Epithelial cell of proximal tubule (primary cell): ENCODE data around the gene FXYD6. TPM values are rescaled to one million over a fixed set of nuclear protein-coding genes. Genes with fewer than 3 reads are reported as not detected.
"Not testable (repeated sequence)": the region's sequence is repeated elsewhere in the genome, so short reads cannot be mapped to it uniquely, and the experiment has no call there.

ENCODE experiments used
- DNase-seq: peaks from one replicate; pipeline ENCODE4 v3.0.0-alpha.2; 2011; ENCODE audit warnings: low read depth
- H3K4me3 ChIP-seq: 2 replicates; pipeline ENCODE4 v1.5.1; 2011; ENCODE audit warnings: low read depth, mild to moderate bottlenecking, low read length
- total RNA-seq: library from RNA; depleted of rRNA; stranded (reverse); fragments of >200 nt; gene quantifications from 2 replicates; pipeline ENCODE4 v1.2.3, GENCODE V29; 2015
- TF ChIP-seq, protein P1 (sequence below): conservative IDR thresholded peaks from 2 replicates; pipeline ENCODE4 v1.5.1; 2012; ENCODE audit warnings: low read depth, mild to moderate bottlenecking, low read length

Gene FXYD6
- total RNA-seq, 1 donor from 2014 or later: 71.2 TPM

DNA sequence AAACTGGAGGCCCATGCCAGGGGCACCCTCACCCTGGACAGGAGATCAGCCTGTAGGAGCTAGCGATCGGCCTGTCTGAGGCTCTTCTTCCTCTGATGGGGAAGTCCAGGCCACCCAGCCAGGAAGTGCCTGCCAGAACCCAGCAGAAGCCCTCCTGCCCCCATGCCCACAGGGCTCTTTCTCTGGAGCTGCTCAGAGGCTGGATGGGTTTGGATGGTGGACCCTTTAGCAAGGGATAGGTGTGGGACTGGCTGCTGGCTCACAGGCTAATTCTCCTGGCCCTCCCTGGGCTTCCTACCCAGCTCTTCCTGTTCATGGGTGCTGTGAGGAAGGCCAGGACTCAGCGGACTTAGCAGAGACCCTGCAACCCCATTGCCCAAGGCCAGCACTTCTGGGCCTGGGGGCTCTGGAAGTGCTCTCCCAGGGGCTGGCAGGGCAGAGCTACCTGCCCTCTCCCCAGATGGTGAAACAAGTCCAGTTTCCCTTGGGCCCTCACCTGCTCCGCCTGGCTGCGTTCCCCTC is 59.6 kb downstream of the FXYD6 start:
- H3K4me3 ChIP-seq: peak overlapping the region; percentile 55
- TF ChIP-seq, protein P1, sequence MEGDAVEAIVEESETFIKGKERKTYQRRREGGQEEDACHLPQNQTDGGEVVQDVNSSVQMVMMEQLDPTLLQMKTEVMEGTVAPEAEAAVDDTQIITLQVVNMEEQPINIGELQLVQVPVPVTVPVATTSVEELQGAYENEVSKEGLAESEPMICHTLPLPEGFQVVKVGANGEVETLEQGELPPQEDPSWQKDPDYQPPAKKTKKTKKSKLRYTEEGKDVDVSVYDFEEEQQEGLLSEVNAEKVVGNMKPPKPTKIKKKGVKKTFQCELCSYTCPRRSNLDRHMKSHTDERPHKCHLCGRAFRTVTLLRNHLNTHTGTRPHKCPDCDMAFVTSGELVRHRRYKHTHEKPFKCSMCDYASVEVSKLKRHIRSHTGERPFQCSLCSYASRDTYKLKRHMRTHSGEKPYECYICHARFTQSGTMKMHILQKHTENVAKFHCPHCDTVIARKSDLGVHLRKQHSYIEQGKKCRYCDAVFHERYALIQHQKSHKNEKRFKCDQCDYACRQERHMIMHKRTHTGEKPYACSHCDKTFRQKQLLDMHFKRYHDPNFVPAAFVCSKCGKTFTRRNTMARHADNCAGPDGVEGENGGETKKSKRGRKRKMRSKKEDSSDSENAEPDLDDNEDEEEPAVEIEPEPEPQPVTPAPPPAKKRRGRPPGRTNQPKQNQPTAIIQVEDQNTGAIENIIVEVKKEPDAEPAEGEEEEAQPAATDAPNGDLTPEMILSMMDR: no peak
- no peak for DNase-seq

DNA sequence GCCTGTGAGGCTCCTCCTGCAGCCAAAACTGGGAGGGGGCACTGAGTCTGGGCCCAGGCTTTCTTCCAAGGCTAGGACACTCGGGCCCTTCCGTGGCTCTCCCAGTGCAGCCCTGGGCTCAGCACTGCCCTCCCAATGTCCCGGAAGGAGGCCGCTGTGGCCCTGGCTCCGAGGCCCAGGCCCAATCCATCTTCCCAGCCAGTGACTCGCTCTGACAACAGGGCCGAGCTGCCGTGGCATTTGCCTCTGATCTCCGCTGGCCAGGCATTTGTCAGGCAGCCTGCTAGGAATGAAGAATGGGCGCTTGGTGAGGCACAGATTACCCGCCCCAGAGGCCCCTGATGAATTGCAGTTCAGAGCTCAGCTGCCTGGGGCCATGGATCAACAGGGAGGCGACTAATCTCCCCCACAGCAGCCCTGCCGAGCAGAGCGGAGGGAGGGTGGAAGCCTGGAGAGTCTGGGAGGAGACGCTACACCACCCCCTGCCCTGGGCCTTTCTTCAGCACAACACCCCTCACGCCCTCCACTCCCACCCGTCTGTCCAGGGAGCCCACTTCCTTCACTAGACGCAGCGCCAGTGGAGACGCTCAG is 60.2 kb downstream of the FXYD6 start:
- no peak for DNase-seq
- peak overlapping the region; percentile 55 for H3K4me3 ChIP-seq

GRCh38 chr11:117815262-117815803 is 61.1 kb downstream of the FXYD6 start:
- peak overlapping the region; percentile 55 for H3K4me3 ChIP-seq

More for the DNA sequence above, 60.2 kb downstream of the FXYD6 start:
- TF ChIP-seq, protein P1: no peak

DNA sequence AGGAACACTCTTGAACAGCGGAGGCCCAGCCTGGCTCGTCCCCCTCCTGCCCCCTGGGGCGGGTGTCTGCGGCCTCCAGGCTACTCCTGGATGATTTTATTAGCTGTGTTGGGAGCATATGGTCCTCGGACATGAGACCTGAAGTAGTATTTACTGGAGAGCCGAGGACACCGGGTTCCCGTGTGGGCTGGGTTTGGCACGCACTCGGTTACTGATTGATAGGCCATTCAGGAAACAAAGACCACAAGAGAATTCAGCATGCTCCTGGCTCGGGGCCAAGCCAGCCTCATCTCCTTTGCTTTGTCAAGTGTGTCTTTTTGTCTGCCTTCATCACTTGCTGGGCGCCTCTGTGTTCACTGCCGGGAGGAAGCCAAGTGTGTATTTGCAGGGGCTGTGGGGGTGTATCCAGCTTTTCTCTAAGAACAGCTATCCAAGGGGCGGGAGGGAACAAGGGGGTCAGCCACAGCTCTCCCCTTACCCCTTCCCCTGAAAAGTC is 61.6 kb downstream of the FXYD6 start:
- DNase-seq: peak; percentile 96
- TF ChIP-seq, protein P1: no peak
- peak overlapping the region; percentile 55 for H3K4me3 ChIP-seq

More at GRCh38 chr11:117815262-117815803, 61.1 kb downstream of the FXYD6 start:
- DNase-seq: no peak
- TF ChIP-seq, protein P1: no peak

DNA sequence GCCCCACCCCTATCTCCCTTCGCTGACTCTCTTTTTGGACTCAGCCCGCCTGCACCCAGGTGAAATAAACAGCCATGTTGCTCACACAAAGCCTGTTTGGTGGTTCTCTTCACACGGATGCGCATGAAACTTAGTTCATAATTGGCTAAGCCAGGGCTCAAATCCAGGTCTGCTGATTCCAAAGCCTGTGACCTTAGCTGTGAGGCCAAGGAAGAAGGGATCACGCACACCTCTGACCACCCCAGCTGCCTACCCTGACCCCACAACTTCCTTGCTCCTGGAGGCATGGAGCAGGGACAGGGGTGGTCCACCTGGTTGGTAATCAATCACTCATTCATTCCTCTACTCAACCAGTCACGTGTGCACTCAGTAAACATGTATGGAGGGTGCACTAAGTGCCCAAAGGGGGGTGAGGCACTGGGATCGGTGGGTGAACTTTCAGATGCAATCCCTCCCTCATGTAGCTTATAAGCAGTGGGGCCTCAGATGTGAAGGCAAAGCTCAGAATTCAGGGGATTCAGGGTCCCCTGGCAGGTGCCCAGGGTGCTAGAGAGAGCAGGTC is 62.2 kb downstream of the FXYD6 start:
- DNase-seq: peak; percentile 72
- TF ChIP-seq, protein P1: no peak
- peak overlapping the region; percentile 12 for H3K4me3 ChIP-seq

DNA sequence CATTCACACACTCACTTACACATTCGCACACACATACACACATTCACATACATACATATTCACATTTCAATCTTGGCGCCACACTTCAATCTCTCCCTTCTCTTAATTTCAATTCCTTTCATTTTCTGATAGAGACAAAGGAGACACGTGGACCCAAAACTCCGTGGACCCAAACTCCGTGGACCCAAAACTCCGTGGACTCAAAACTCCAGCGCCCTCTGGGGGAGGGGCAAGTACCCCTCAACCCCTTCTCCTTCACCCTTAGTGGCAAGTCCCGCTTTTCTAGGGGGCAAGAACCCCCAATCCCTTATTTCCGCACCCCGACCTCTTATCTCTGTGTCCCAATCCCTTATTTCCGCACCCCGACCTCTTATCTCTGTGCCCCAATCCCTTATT is 66.4 kb downstream of the FXYD6 start:
- H3K4me3 ChIP-seq, DNase-seq: not testable (repeated sequence)

DNA sequence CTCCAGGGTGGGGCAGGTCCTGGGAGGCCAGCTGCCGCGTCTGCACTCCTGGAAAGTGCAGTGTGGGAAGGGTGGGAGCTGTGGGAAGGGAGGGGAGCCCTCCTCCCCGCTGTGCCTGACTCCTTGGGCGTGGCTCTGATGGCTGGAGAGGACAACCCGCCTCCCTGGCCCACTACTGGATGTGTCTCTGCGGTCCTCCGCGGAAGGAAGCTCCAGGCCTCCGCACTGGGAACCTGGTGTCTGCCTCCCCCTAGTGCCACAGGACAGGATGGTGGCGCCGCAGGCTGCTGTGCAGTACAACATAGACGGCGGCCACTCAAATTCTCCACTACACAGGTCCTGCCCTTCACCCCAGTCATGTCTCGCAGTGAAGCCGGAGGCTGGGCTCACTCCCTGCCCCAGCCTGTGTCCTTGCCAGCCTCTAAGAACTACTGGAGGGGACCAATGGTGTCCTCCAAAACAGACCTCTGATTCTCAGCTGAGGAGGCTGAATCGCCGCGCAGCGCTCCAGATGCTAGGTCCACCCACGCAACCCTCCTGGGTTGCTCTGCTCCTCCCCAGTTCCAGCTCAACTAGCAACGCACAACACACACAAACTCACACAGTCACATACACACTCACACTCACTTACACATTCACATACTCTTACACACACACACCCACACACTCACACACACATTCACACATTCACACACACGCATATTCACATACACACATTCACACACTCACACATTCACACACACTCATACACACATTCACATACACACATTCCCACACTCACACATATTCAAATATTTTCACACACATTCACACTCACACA is 67.0 kb downstream of the FXYD6 start:
- TF ChIP-seq, protein P1: peak; percentile 38
- no peak overlapping the region for H3K4me3 ChIP-seq
- no peak for DNase-seq
